ENCODE results near the gene RNPEP. TPM values are rescaled to one million over a fixed set of nuclear protein-coding genes. Genes with fewer than 3 reads are reported as not detected.

The RNPEP gene
- total and polyA plus RNA-seq, 2 of the 8 experiments (the other 6 are each of a cell fraction or from before 2014, with no cell fraction given), result 34.1 to 51.1 TPM

GRCh38 chr1:202037706-202038296 lies 55.4 kb downstream of the RNPEP start (continued):
- TF ChIP-seq BACH1 (IDR thresholded peaks at IDR 0.05; ENCODE audit: low read length), result no peak
- no peak for TF ChIP-seq RNF2 (IDR thresholded peaks at IDR 0.05; ENCODE audit: borderline replicate concordance, low read depth, low read length, missing control alignments, poor library complexity, severe bottlenecking)
- TF ChIP-seq SIN3A (conservative IDR thresholded peaks at IDR 0.05 in 1 of 2, IDR thresholded peaks at IDR 0.05 in 1 of 2; ENCODE audit: low read depth in 1 of 2, low read length in 2 of 2), result no peak
